Cardiac muscle cell (in vitro differentiated cells and primary cell): Measurements from ENCODE around the gene OR1J1. TPM values are rescaled to one million over a fixed set of nuclear protein-coding genes. Genes with fewer than 3 reads are reported as not detected.

Experiments used
- DNase-seq, 2 donors: peaks; one replicate each; pipeline versions ENCODE4 v3.0.0 to v3.0.0-alpha.2; 2010 to 2017; ENCODE audit warnings: low read depth in 1 of 2, low spot score in 1 of 2
- H3K27ac ChIP-seq: fragments of 200-600 bp; sonication (generic); 2 replicates; pipeline ENCODE4 v1.5.1; 2016
- H3K27me3 ChIP-seq: fragments of 200-600 bp; sonication (generic); 2 replicates; pipeline ENCODE4 v1.6.0; 2016; ENCODE audit warnings: control low read depth
- H3K36me3 ChIP-seq: fragments of 200-600 bp; sonication (generic); 2 replicates; pipeline ENCODE4 v1.5.1; 2016; ENCODE audit warnings: control low read depth
- H3K4me1 ChIP-seq: fragments of 200-600 bp; sonication (generic); 2 replicates; pipeline ENCODE4 v1.8.1; 2017; ENCODE audit warnings: low read depth, mild to moderate bottlenecking, mixed run types
- H3K4me3 ChIP-seq: fragments of 200-600 bp; sonication (generic); 2 replicates; pipeline ENCODE4 v1.5.1; 2016; ENCODE audit warnings: mild to moderate bottlenecking
- H3K9me3 ChIP-seq: fragments of 200-600 bp; sonication (generic); 2 replicates; pipeline ENCODE4 v1.5.1; 2017; ENCODE audit warnings: low read depth, mild to moderate bottlenecking, control low read depth
- polyA plus RNA-seq: library from polyadenylated mRNA; unstranded; fragments of >200 nt; fragmentation: Nextera tagmentation; extraction: Ambion mirVana; gene quantifications from 2 replicates; pipeline ENCODE4 v1.2.1, GENCODE V29; 2016
- total RNA-seq: library from RNA; depleted of rRNA; stranded (reverse); fragments of >200 nt; gene quantifications from 2 replicates; pipeline ENCODE4 v1.2.3, GENCODE V29; 2016
- TF ChIP-seq, protein P1 (sequence below): IDR thresholded peaks from 2 replicates; pipeline ENCODE4 v1.5.1; 2012; ENCODE audit warnings: low read depth, mild to moderate bottlenecking, low read length

Gene OR1J1
- total and polyA plus RNA-seq, 2 experiments from 2014 or later = not detected

DNA sequence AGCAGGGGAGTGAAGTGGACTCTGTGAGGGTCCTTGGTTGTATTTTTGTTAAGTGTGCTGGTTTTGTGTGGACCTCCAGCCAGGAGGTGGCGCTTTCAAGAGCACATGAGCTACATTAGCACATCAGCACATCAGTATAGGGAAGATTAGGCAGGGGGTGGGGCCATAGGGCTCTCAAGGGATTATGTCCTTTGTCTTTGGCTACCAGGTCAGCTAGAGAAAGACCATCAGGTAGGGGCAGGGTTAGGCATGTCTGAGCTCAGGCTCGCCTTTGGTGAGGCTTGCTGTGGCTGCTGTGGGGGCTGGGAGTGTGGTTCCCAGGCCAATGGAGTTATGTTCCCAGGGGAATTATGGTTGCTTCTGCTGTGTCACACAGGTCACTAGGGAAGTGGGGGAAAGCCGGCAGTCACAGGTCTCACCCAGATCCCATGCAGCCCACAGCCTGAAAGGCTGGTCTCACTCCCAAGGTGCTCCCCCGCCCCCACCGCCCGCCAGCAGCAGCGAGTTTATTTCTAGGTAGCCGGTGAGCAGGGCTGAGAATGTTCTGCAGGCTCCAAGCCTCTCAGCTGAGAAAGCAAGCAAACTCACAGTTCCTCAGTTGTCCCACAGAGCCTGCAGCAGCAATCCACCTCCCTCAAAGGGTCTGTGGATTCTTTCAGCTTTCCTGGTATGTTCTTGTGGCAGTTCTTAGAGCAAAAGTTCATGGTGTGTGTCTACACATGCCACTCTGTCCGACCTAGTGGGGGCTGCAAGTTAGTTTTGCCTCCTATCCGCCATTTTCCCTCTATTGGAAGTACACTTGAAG is 13.7 kb downstream of the OR1J1 start:
- Histone ChIP-seq H3K9me3 (no peaks in the 10 kb centered on the region), H3K27ac (no peak overlapping the region), H3K36me3 (no peaks in the 10 kb centered on the region), H3K27me3 (no peaks in the 10 kb centered on the region), H3K4me1 (no peaks in the 10 kb centered on the region), H3K4me3 (no peak overlapping the region)
- DNase-seq = peak in 1 of 2 donors; percentile 20
- TF ChIP-seq, protein P1, sequence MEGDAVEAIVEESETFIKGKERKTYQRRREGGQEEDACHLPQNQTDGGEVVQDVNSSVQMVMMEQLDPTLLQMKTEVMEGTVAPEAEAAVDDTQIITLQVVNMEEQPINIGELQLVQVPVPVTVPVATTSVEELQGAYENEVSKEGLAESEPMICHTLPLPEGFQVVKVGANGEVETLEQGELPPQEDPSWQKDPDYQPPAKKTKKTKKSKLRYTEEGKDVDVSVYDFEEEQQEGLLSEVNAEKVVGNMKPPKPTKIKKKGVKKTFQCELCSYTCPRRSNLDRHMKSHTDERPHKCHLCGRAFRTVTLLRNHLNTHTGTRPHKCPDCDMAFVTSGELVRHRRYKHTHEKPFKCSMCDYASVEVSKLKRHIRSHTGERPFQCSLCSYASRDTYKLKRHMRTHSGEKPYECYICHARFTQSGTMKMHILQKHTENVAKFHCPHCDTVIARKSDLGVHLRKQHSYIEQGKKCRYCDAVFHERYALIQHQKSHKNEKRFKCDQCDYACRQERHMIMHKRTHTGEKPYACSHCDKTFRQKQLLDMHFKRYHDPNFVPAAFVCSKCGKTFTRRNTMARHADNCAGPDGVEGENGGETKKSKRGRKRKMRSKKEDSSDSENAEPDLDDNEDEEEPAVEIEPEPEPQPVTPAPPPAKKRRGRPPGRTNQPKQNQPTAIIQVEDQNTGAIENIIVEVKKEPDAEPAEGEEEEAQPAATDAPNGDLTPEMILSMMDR = peak; percentile 25

DNA sequence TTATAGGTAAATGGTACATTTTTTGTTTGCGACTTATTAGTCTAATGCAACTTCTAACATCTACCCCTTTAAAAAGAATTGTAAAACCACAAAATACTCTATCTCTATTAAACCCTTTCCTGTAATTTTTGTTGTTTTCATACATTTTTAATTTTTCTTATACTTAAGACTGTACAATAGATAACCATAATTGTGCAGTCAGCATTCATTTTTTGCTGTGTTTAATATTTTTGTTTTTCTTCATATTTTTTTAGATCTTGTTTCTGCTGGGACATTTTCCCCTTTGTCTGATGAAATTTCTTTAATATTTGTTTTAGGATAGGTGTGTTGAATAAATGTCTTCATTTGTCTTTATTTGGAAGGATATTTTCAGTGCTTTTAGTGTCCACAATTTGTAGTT is 19.9 kb downstream of the OR1J1 start:
- DNase-seq = no peak
- TF ChIP-seq, protein P1 = no peak
- no peaks in the 10 kb centered on the region for H3K4me1 ChIP-seq
- H3K9me3 ChIP-seq = no peaks in the 10 kb centered on the region
- no peaks in the 10 kb centered on the region for H3K36me3 ChIP-seq
- H3K4me3 ChIP-seq = no peak overlapping the region
- H3K27ac ChIP-seq = no peak overlapping the region
- no peaks in the 10 kb centered on the region for H3K27me3 ChIP-seq

DNA sequence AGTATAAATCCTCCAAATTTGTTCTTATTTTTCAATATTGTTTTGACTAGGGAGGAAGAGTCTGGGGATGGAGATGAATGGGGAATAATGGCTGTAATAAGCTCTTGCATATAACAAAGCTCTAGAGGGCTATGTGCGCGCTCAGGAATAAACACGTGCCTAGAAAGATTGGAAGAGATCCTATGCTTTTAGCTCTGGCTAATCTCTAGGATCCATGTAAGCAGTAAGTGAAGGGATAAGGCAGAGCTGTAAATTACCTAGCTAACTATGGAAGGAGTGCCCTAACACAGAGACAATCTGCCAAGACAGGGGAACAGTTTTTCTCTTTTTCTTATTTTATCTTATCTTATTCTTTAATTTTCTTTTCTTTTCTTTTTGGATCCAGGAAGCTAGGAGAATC is 21.6 kb downstream of the OR1J1 start:
- H3K4me1 ChIP-seq = no peaks in the 10 kb centered on the region
- no peak overlapping the region for H3K4me3 ChIP-seq
- H3K36me3 ChIP-seq = no peaks in the 10 kb centered on the region
- H3K27ac ChIP-seq = no peak overlapping the region
- TF ChIP-seq, protein P1 = no peak
- H3K9me3 ChIP-seq = no peaks in the 10 kb centered on the region
- H3K27me3 ChIP-seq = no peaks in the 10 kb centered on the region
- DNase-seq = no peak

DNA sequence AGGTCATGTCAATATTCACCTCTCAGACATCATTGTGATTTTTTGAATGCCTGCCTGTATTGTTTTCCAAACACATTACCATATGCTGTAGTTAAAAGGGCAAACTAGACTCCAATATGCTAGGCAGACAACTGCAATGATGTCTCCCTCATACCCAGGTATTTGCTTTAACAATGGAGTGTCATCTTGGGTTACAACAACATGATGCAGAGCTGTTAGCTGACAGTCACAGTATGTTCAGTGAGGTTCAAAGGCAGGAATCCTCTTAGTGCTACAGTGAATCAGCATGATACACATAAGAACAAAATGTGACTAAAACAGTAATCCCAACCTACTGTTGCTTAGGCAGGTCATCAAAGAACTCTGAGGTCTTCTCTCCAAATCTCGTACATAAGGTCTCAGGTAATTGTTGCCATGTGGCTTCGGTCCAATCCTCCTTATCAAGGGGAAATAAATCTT is 24.0 kb downstream of the OR1J1 start:
- Histone ChIP-seq H3K27me3 (no peaks in the 10 kb centered on the region), H3K27ac (no peak overlapping the region), H3K9me3 (no peaks in the 10 kb centered on the region), H3K4me1 (no peaks in the 10 kb centered on the region), H3K36me3 (no peaks in the 10 kb centered on the region), H3K4me3 (no peak overlapping the region)
- no peak for DNase-seq
- TF ChIP-seq, protein P1 = no peak

DNA sequence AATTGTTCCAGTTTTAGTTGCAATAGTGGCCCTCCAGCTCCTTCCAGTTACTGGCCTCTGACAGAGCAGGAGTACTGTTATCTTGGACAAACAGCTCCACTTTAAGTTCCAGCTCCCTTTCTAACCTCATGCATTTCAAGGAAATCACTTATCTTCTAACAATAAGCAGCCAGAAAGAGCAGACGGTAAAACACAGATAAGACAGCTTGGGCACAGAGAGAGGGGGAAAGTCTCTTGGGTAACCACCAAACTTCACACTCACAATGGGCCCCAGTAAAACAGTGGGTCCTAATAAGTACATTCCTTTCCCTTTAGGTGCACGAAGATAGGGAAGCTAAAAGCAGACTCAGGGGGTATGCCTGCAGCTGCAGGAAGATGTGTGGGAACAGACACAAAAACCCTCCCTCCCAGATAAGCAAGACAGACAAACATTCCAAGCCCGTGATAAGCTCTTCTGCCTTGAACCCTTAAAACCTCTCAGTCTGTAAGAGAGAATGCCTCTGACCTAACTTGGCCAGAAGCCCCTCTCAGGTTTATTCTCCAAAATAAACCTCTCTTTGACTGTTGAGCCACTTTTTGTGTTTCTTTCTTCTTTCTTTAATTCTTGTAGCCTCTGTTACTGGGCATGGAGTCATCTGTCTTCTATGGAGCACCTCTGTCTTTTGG is 30.8 kb downstream of the OR1J1 start:
- no peak overlapping the region for H3K4me3 ChIP-seq

More for the DNA sequence above, 30.8 kb downstream of the OR1J1 start:
- Histone ChIP-seq H3K36me3 (no peaks in the 10 kb centered on the region), H3K27ac (no peak overlapping the region), H3K27me3 (no peaks in the 10 kb centered on the region), H3K4me1 (no peaks in the 10 kb centered on the region), H3K9me3 (no peaks in the 10 kb centered on the region)
- DNase-seq = peak in 1 of 2 donors; percentile 95
- TF ChIP-seq, protein P1 = no peak
